IPS DF 6.9 (cell line): ENCODE data around the gene LASP1.

Experiments
- DNase-seq: peaks from one replicate; pipeline ENCODE4 v3.0.0-alpha.2; 2013; ENCODE audit warnings: low read depth, low spot score
- H3K27ac ChIP-seq: one replicate; pipeline ENCODE4 v1.5.1; 2013; ENCODE audit warnings: low read length, control low read depth
- H3K27me3 ChIP-seq: 2 replicates; pipeline ENCODE4 v1.6.1; 2013; ENCODE audit warnings: mild to moderate bottlenecking, low read length; ENCODE audit not compliant: control insufficient read depth, insufficient read depth
- H3K36me3 ChIP-seq: 2 replicates; pipeline ENCODE4 v1.6.1; 2013; ENCODE audit warnings: low read length; ENCODE audit not compliant: control insufficient read depth, insufficient read depth
- H3K4me1 ChIP-seq: 2 replicates; pipeline ENCODE4 v1.6.1; 2013; ENCODE audit warnings: low read length; ENCODE audit not compliant: control insufficient read depth, insufficient read depth
- H3K4me3 ChIP-seq: 2 replicates; pipeline ENCODE4 v1.5.1; 2013; ENCODE audit warnings: mild to moderate bottlenecking, low read length
- H3K9me3 ChIP-seq: 2 replicates; pipeline ENCODE4 v1.6.1; 2013; ENCODE audit warnings: low read length, inconsistent platforms; ENCODE audit not compliant: control insufficient read depth, insufficient read depth
- WGBS: extraction: QIAGEN DNeasy Blood & Tissue Kit; methylation state at CpG from one replicate; pipeline ENCODE4 v1.1.7; 2013; ENCODE audit warnings: mixed read lengths, missing lambda C conversion rate; ENCODE audit not compliant: insufficient read length, insufficient coverage; 5-methylcytosine and 5-hydroxymethylcytosine counted together

The LASP1 gene

GRCh38 chr17:38898291-38898679 is 28.4 kb downstream of the LASP1 start:
- Histone ChIP-seq H3K27ac (no peak overlapping the region), H3K36me3 (peaks cover 10% of the 10 kb centered on the region)

GRCh38 chr17:38898812-38899348 is 29.0 kb downstream of the LASP1 start:
- WGBS: no CpG with 5 or more reads among the region's 11 CpGs
- Histone ChIP-seq H3K4me3 (no peak overlapping the region), H3K36me3 (peaks cover 10% of the 10 kb centered on the region), H3K27ac (no peak overlapping the region), H3K27me3 (no peaks in the 10 kb centered on the region), H3K9me3 (no peaks in the 10 kb centered on the region), H3K4me1 (0 out of 2 replicates have a peak, but pooled peaks cover 2% of the 10 kb centered on the region)
- DNase-seq: no peak

More at GRCh38 chr17:38898291-38898679, 28.4 kb downstream of the LASP1 start:
- H3K4me1 ChIP-seq: 0 out of 2 replicates have a peak, but pooled peaks cover 2% of the 10 kb centered on the region
- no CpG with 5 or more reads among the region's 9 CpGs for WGBS
- no peak overlapping the region for H3K4me3 ChIP-seq
- no peaks in the 10 kb centered on the region for H3K9me3 ChIP-seq
- DNase-seq: no peak
- H3K27me3 ChIP-seq: no peaks in the 10 kb centered on the region

- Histone ChIP-seq H3K36me3 (peaks cover 10% of the 10 kb centered on the region), H3K4me1 (0 out of 2 replicates have a peak, but pooled peaks cover 2% of the 10 kb centered on the region), H3K27ac (no peak overlapping the region), H3K27me3 (no peaks in the 10 kb centered on the region), H3K4me3 (no peak overlapping the region), H3K9me3 (no peaks in the 10 kb centered on the region)
- no CpG with 5 or more reads among the region's 5 CpGs for WGBS
- no peak for DNase-seq
Observed at GRCh38 chr17:38899421-38899820, 29.6 kb downstream of the LASP1 start.

- 0 out of 2 replicates have a peak, but pooled peaks cover 2% of the 10 kb centered on the region for H3K4me1 ChIP-seq
- no CpG with 5 or more reads among the region's 10 CpGs for WGBS
- H3K27ac ChIP-seq: no peak overlapping the region
- peaks cover 10% of the 10 kb centered on the region for H3K36me3 ChIP-seq
- no peaks in the 10 kb centered on the region for H3K27me3 ChIP-seq
- no peaks in the 10 kb centered on the region for H3K9me3 ChIP-seq
- no peak overlapping the region for H3K4me3 ChIP-seq
- DNase-seq: no peak
Observed at GRCh38 chr17:38900978-38901656, 31.3 kb downstream of the LASP1 start.

- Histone ChIP-seq H3K27ac (no peak overlapping the region), H3K36me3 (peaks cover 8% of the 10 kb centered on the region)
- WGBS: no CpG with 5 or more reads among the region's 6 CpGs
Observed at GRCh38 chr17:38903404-38903803, 33.5 kb downstream of the LASP1 start.

GRCh38 chr17:38904892-38905291 is 35.0 kb downstream of the LASP1 start:
- no peaks in the 10 kb centered on the region for H3K27me3 ChIP-seq
- H3K36me3 ChIP-seq: no peaks in the 10 kb centered on the region; the same call in 1 of the 2 replicates
- no CpG with 5 or more reads among the region's 3 CpGs for WGBS
- no peak overlapping the region for H3K4me3 ChIP-seq
- no peaks in the 10 kb centered on the region for H3K9me3 ChIP-seq
- peaks cover 6% of the 10 kb centered on the region; the same call in 1 of the 2 replicates for H3K4me1 ChIP-seq
- DNase-seq: no peak
- no peak overlapping the region for H3K27ac ChIP-seq

More at GRCh38 chr17:38903404-38903803, 33.5 kb downstream of the LASP1 start:
- H3K9me3 ChIP-seq: no peaks in the 10 kb centered on the region
- 0 out of 2 replicates have a peak, but pooled peaks cover 5% of the 10 kb centered on the region for H3K4me1 ChIP-seq
- no peaks in the 10 kb centered on the region for H3K27me3 ChIP-seq
- no peak overlapping the region for H3K4me3 ChIP-seq
- DNase-seq: no peak

- H3K4me1 ChIP-seq: peaks cover 6% of the 10 kb centered on the region; the same call in 1 of the 2 replicates
- H3K27ac ChIP-seq: no peak overlapping the region
- no peak overlapping the region for H3K4me3 ChIP-seq
- no peaks in the 10 kb centered on the region for H3K9me3 ChIP-seq
- no peaks in the 10 kb centered on the region for H3K27me3 ChIP-seq
- no peak for DNase-seq
- H3K36me3 ChIP-seq: no peaks in the 10 kb centered on the region; the same call in 1 of the 2 replicates
- no CpG with 5 or more reads among the region's 10 CpGs for WGBS
Observed at GRCh38 chr17:38905375-38905774, 35.5 kb downstream of the LASP1 start.

- Histone ChIP-seq H3K9me3 (no peaks in the 10 kb centered on the region), H3K27me3 (no peaks in the 10 kb centered on the region), H3K4me1 (peaks cover 6% of the 10 kb centered on the region; the same call in 1 of the 2 replicates), H3K36me3 (no peaks in the 10 kb centered on the region; the same call in 1 of the 2 replicates), H3K4me3 (no peak overlapping the region), H3K27ac (no peak overlapping the region)
- DNase-seq: no peak
- no CpG with 5 or more reads among the region's 7 CpGs for WGBS
Observed at GRCh38 chr17:38906460-38907228, 36.8 kb downstream of the LASP1 start.

- no peak for DNase-seq
- Histone ChIP-seq H3K4me1 (peaks cover 6% of the 10 kb centered on the region; the same call in 1 of the 2 replicates), H3K9me3 (no peaks in the 10 kb centered on the region), H3K27ac (no peak overlapping the region), H3K4me3 (no peak overlapping the region), H3K27me3 (no peaks in the 10 kb centered on the region), H3K36me3 (no peaks in the 10 kb centered on the region; the same call in 1 of the 2 replicates)
- WGBS: no CpG with 5 or more reads among the region's 15 CpGs
Observed at GRCh38 chr17:38907930-38908675, 38.2 kb downstream of the LASP1 start.
